B cell (primary cell): Measurements from ENCODE around the gene ARHGAP42. TPM values are rescaled to one million over a fixed set of nuclear protein-coding genes. Genes with fewer than 3 reads are reported as not detected.
A peak's percentile ranks its signal among the peaks of the same experiment; 100 is the strongest.

Experiments
- ATAC-seq: fragments of 200-7000 bp; cut with Tn5 transposase; one replicate; pipeline ENCODE4 v1.10.0; 2021; ENCODE audit warnings: low read depth, mild to moderate bottlenecking, moderate number of reproducible peaks, moderate library complexity
- CTCF ChIA-PET: fragments of 350-600 bp; sonication (Branson Sonifier 250); formaldehyde crosslinking; loops from one replicate; lab custom pipeline; 2021; ENCODE audit warnings: antibody characterized with exemption, inconsistent platforms; lab: Charles Lee
- POLR2A ChIA-PET: fragments of 350-600 bp; sonication (Branson Sonifier 250); formaldehyde crosslinking; loops from one replicate; lab custom pipeline; 2021; ENCODE audit warnings: antibody characterized with exemption; lab: Charles Lee
- DNase-seq: peaks from one replicate; pipeline ENCODE4 v3.0.0; 2013
- H2AFZ ChIP-seq: 2 replicates; pipeline ENCODE4 v1.6.1; 2012; ENCODE audit warnings: mild to moderate bottlenecking, low read depth, low read length; ENCODE audit not compliant: insufficient read depth, poor library complexity, severe bottlenecking
- H3K27ac ChIP-seq, 2 donors: 1 replicate in 1 of 2; 2 replicates in 1 of 2; pipeline ENCODE4 v1.5.1; 2012 to 2013; ENCODE audit warnings: low read length in 2 of 2, mild to moderate bottlenecking in 2 of 2, moderate library complexity in 1 of 2
- H3K27me3 ChIP-seq, 4 experiments: fragments of 200-600 bp in 1 of 4; sonication (generic) in 1 of 4; replicated peaks in 1 of 4; 1 replicate in 2 of 4; 2 replicates in 2 of 4; pipeline versions ENCODE4 v1.6.1 to v1.7.0; 2013 to 2016; ENCODE audit warnings: low read length in 3 of 4, mild to moderate bottlenecking in 2 of 4, mixed read lengths in 1 of 4, moderate library complexity in 1 of 4; ENCODE audit not compliant: insufficient read depth in 4 of 4, control insufficient read depth in 3 of 4; ENCODE audit errors: control extremely low read depth in 1 of 4
- H3K36me3 ChIP-seq, 2 experiments: replicated peaks in 1 of 2; 1 replicate in 1 of 2; 2 replicates in 1 of 2; pipeline versions ENCODE4 v1.6.1 to v1.7.1; 2013; ENCODE audit warnings: low read length in 1 of 2; ENCODE audit not compliant: insufficient read depth in 2 of 2, control insufficient read depth in 1 of 2; ENCODE audit errors: control extremely low read depth in 1 of 2, extremely low read depth in 1 of 2
- H3K4me1 ChIP-seq, 2 donors: fragments of 200-600 bp in 1 of 2; sonication (generic) in 1 of 2; 1 replicate in 1 of 2; 2 replicates in 1 of 2; pipeline versions ENCODE4 v1.5.1 to v1.6.1; 2013 to 2017; ENCODE audit warnings: low read length in 2 of 2; ENCODE audit not compliant: control insufficient read depth in 2 of 2, insufficient read depth in 2 of 2
- H3K4me2 ChIP-seq: replicated peaks from 2 replicates; pipeline ENCODE3; 2012; ENCODE audit warnings: mild to moderate bottlenecking, low read depth, low read length; ENCODE audit not compliant: poor library complexity, severe bottlenecking
- H3K4me3 ChIP-seq, 5 experiments: fragments of 200-600 bp in 1 of 5; sonication (generic) in 1 of 5; 1 replicate in 3 of 5; 2 replicates in 2 of 5; pipeline versions ENCODE4 v1.5.1 to v1.7.0; 2011 to 2016; ENCODE audit warnings: low read length in 4 of 5, mild to moderate bottlenecking in 4 of 5, low read depth in 2 of 5, control low read depth in 1 of 5, moderate library complexity in 1 of 5; ENCODE audit not compliant: insufficient read depth in 1 of 5; ENCODE audit errors: control extremely low read depth in 1 of 5, extremely low read depth in 1 of 5
- H3K79me2 ChIP-seq: fragments of 200-600 bp; sonication (generic); one replicate; pipeline ENCODE4 v1.6.0; 2016; ENCODE audit warnings: low read length; ENCODE audit not compliant: control insufficient read depth, insufficient read depth
- H3K9ac ChIP-seq: fragments of 200-600 bp; sonication (generic); 2 replicates; pipeline ENCODE4 v1.6.1; 2017; ENCODE audit warnings: mild to moderate bottlenecking, low read length, moderate library complexity
- H3K9me3 ChIP-seq, 3 donors: one replicate each; pipeline versions ENCODE4 v1.6.1 to v1.7.1; 2013; ENCODE audit warnings: low read length in 2 of 3; ENCODE audit not compliant: control insufficient read depth in 2 of 3, insufficient read depth in 1 of 3; ENCODE audit errors: control extremely low read depth in 1 of 3
- H4K20me1 ChIP-seq: 2 replicates; pipeline ENCODE4 v1.6.0; 2012; ENCODE audit warnings: mild to moderate bottlenecking, low read length; ENCODE audit not compliant: insufficient read depth, control insufficient read depth, poor library complexity, severe bottlenecking
- H3K27ac Mint-ChIP-seq: one replicate; pipeline ENCODE4 v1.8.0; 2021; ENCODE audit warnings: mixed read lengths
- H3K27me3 Mint-ChIP-seq: one replicate; pipeline ENCODE4 v1.8.0; 2021; ENCODE audit warnings: mixed read lengths
- H3K4me1 Mint-ChIP-seq: one replicate; pipeline ENCODE4 v1.8.0; 2021; ENCODE audit warnings: mixed read lengths
- H3K4me3 Mint-ChIP-seq: one replicate; pipeline ENCODE4 v1.8.0; 2021; ENCODE audit warnings: mixed read lengths
- H3K9me3 Mint-ChIP-seq: one replicate; pipeline ENCODE4 v1.8.0; 2022; ENCODE audit warnings: mixed read lengths; ENCODE audit not compliant: insufficient read depth
- CTCF ChIP-seq: fragments of 200-600 bp; IDR thresholded peaks from one replicate; pipeline ENCODE4 v1.8.0; 2022; ENCODE audit warnings: antibody characterized with exemption, mild to moderate bottlenecking
- EZH2 ChIP-seq: IDR thresholded peaks from 2 replicates; pipeline ENCODE4 v1.6.1; 2012; ENCODE audit warnings: borderline replicate concordance, low read depth, mild to moderate bottlenecking, moderate library complexity, low read length; ENCODE audit not compliant: insufficient read depth, poor library complexity, severe bottlenecking
- WGBS: methylation state at CpG from one replicate; pipeline ENCODE4 v1.1.5; 2013; ENCODE audit warnings: missing lambda C conversion rate; ENCODE audit not compliant: insufficient coverage; 5-methylcytosine and 5-hydroxymethylcytosine counted together
- intact Hi-C: fragments of 100-400 bp; cut with micrococcal nuclease; formaldehyde crosslinking; loops from one replicate; pipeline ENCODE4 v1.10.0; 2022
- polyA plus RNA-seq: library from polyadenylated mRNA; depleted of rRNA; stranded (reverse); fragments of >200 nt; gene quantifications from 2 replicates; pipeline ENCODE4 v1.2.3, GENCODE V29; 2012
- total RNA-seq, 2 donors: library from RNA; stranded (reverse); fragments of 120-200 nt in 1 of 2; gene quantifications; 1 replicate in 1 of 2; 2 replicates in 1 of 2; pipeline versions ENCODE4 v1.2.3 to v1.2.4, GENCODE V29; 2013 to 2022

The ARHGAP42 gene
- total and polyA plus RNA-seq, 2 donors (not counting 1 experiment from before 2014, with no cell fraction given) = 3.8 to 4.9 TPM

DNA sequence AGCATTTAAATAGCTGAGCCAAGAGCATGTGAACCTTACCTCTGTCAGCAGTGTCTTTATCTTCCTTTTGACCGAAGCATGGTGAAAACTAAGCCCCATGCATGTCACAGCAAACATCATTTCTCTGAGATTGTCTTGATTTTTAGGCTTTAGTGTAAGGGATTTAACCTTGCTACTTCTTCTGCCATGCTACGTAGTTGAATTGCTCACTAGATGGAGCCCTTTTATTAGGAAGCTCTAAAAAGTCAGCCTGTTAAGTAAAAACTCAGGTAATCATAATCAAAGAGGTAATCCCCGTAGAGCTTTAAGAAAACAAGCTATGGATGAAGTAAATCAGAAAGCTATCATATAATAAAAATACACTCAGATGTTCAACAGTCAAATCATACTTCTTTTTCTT, 293.1 kb downstream of the ARHGAP42 start:
- no peaks in the 10 kb centered on the region for H3K27me3 Mint-ChIP-seq
- ATAC-seq (no peak), DNase-seq (peak; percentile 28)
- Histone ChIP-seq H3K27me3 (no peaks in the 10 kb centered on the region), H3K27ac (no peak overlapping the region), H3K4me1 (peaks cover 6 to 7% of the 10 kb centered on the region in 2 donors), H3K4me2 (no peak overlapping the region), H3K9me3 (no peaks in the 10 kb centered on the region), H3K9ac (no peak overlapping the region), H3K4me3 (no peak overlapping the region), H3K79me2 (no peaks in the 10 kb centered on the region), H4K20me1 (no peaks in the 10 kb centered on the region), H2AFZ (no peak overlapping the region), H3K36me3 (peaks cover 1 to 6% of the 10 kb centered on the region in 2 experiments)
- ChIA-PET POLR2A (no interaction called here), CTCF (interaction anchor here (1.1 kb wide), 1 partner anchor 18 kb away, joined by 3 read pairs; no protein-coding TSS in a partner anchor)
- no CpG with 5 or more reads among the region's 3 CpGs for WGBS
- TF ChIP-seq CTCF (no peak), EZH2 (no peak)
- intact Hi-C loops = no loop called here
- H3K4me1 Mint-ChIP-seq = peaks cover 7% of the 10 kb centered on the region
- no peaks in the 10 kb centered on the region for H3K9me3 Mint-ChIP-seq
- H3K27ac Mint-ChIP-seq = no peak overlapping the region
- no peak overlapping the region for H3K4me3 Mint-ChIP-seq

DNA sequence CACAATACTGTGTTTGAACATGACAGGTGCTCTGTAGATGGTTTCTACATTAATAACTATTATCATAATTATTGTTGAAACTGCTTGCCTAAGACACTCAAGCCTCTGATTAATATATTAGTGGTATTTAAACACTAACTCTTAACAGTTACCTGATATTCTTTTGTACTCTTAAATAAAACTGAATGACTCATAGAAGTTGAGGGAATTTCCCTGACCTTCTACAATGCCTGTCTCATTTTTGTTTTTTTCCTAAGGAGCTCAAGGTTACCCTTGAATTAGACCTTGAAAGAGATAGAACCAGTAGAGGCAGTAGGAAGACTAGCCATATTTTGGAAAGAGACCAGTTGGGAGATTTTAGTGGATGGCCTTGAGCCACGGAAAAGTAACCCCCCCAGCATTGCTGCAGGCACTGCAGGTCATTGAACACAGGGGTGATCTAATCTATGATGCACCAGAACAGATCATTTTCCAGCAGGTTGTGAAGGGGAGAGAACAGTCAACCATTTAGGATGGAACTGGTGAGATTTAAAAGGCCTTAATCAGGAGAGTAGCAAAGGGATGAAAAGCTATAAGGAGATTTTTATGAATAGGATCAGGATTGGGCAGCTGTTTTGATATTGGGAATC, 294.2 kb downstream of the ARHGAP42 start:
- H3K9ac ChIP-seq = no peak overlapping the region
- intact Hi-C loops = no loop called here
- DNase-seq (no peak), ATAC-seq (no peak)
- no peak overlapping the region for H3K4me3 Mint-ChIP-seq
- no peak for TF ChIP-seq CTCF
- no peak for TF ChIP-seq EZH2
- H3K4me2 ChIP-seq = no peak overlapping the region
- H3K9me3 Mint-ChIP-seq = no peaks in the 10 kb centered on the region
- H3K4me1 Mint-ChIP-seq = peaks cover 7% of the 10 kb centered on the region
- H3K4me3 ChIP-seq = no peak overlapping the region
- ChIA-PET CTCF (interaction anchor here (1.1 kb wide), 1 partner anchor 17 kb away, joined by 3 read pairs; no protein-coding TSS in a partner anchor), POLR2A (no interaction called here)
- H2AFZ ChIP-seq = no peak overlapping the region
- WGBS = 100% methylated on average over 1 of the region's 1 CpG
- H3K27ac ChIP-seq = no peak overlapping the region
- no peak overlapping the region for H3K27ac Mint-ChIP-seq
- H3K36me3 ChIP-seq = peaks cover 0 to 1% of the 10 kb centered on the region in 2 experiments
- H3K79me2 ChIP-seq = no peaks in the 10 kb centered on the region
- H3K9me3 ChIP-seq = no peaks in the 10 kb centered on the region
- H3K4me1 ChIP-seq = peaks cover 6 to 7% of the 10 kb centered on the region in 2 donors
- no peaks in the 10 kb centered on the region for H3K27me3 ChIP-seq
- no peaks in the 10 kb centered on the region for H4K20me1 ChIP-seq
- H3K27me3 Mint-ChIP-seq = no peaks in the 10 kb centered on the region
